ENCODE results near the gene SLC27A5.

DNA sequence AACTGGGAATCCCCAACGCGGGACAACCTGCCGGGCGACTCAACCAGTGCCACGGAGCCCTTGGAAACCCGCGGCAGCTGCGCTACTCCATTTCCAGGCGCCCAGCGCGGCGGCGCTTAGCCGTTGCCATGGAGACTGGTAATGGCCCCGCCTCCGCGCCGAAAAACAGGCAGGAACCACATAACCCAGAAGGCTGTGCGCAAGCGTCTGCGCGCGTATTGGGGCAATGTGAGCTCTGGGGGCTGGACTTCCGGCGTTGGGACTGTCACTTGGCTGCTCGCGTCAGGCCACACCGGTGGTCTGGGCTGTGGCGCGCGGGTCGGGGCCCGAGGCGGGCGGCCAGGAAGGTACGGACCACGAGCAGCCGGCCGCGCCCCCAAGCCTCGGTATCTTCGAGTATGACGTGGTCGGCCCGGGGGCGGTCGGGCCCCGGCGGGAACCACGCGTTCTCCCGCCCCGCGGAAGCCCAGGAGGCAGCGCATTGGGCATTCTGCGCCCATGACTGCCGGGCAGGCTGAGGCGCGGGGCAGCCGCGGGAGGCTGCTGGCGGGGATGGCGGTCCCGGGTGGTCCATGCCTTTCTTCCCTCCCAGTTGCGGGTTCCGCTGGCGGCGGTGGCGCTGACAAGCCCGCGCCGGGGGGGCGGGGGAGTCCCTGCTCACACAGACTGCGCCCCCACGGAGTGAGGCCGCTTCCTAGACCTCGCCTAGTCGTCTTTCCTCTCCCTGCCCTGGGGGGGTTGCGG is 60.3 kb downstream of the SLC27A5 start, which contains the start of gene ZNF324B:
- TF ChIP-seq CTCF (IDR thresholded peaks at IDR 0.05; ENCODE audit: borderline replicate concordance, extremely low read depth, low read length, poor library complexity, severe bottlenecking) (no peak), EZH2 (IDR thresholded peaks at IDR 0.05; ENCODE audit: borderline replicate concordance, low read depth, low read length, severe bottlenecking) (no peak)

Data from DND-41 (cell line).